Measurements from ENCODE around the gene CA6. TPM values are rescaled to one million over a fixed set of nuclear protein-coding genes. Genes with fewer than 3 reads are reported as not detected.
A peak's percentile ranks its signal among the peaks of the same experiment; 100 is the strongest.
"Not testable (repeated sequence)": the region's sequence is repeated elsewhere in the genome, so short reads cannot be mapped to it uniquely, and the experiment has no call there.

The CA6 gene
- total and polyA plus RNA-seq, 5 donors from 2014 or later, result 0.41 to 0.61 TPM; not detected in 3

DNA sequence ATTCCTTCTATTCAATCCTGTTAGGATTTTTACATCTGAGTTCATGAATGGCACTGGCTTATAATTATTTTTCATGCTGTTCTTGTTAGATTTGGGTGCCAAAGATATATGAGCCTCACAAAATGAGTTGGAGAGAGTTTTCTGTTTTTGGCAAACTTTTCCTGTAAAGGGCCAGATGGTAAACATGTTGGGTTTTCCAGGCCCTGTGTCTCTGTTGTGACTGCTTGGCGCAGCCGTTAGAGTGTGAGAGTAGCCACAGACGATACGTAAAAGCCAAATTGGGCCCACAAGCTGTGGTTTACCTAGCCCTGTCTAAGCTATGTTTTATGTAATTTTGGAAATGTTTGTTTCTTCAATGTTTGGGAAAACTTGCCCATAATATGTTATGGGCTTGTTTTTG lies 15.6 kb upstream of the CA6 start:
- Mint-ChIP-seq H3K27ac (peak overlapping the region in 1 of 3 donors; percentile 26), H3K4me1 (peaks cover 0 to 3% (median 0%) of the 10 kb centered on the region in 4 donors), H3K36me3 (no peaks in the 10 kb centered on the region), H3K27me3 (no peaks in the 10 kb centered on the region), H3K9me3 (no peaks in the 10 kb centered on the region), H3K4me3 (no peak overlapping the region)
- no peaks in the 10 kb centered on the region for H3K4me1 ChIP-seq (ENCODE audit: control insufficient read depth, insufficient read depth, low read length, poor library complexity, severe bottlenecking)
- no peaks in the 10 kb centered on the region for H3K27me3 ChIP-seq (ENCODE audit: control insufficient read depth, insufficient read depth, low read length)
- H3K9me3 ChIP-seq (ENCODE audit: control insufficient read depth in 2 of 2, low read length in 2 of 2), result no peaks in the 10 kb centered on the region
- ATAC-seq (ENCODE audit: low read depth in 2 of 2), result no peak
- DNase-seq, result no peak
- no peaks in the 10 kb centered on the region for H3K36me3 ChIP-seq (ENCODE audit: control insufficient read depth, insufficient read depth, low read length)
- no peak overlapping the region for H3K27ac ChIP-seq (ENCODE audit: insufficient read depth, low read length, poor library complexity, severe bottlenecking)
- no peak overlapping the region for H3K4me3 ChIP-seq (ENCODE audit: low read depth, low read length)

DNA sequence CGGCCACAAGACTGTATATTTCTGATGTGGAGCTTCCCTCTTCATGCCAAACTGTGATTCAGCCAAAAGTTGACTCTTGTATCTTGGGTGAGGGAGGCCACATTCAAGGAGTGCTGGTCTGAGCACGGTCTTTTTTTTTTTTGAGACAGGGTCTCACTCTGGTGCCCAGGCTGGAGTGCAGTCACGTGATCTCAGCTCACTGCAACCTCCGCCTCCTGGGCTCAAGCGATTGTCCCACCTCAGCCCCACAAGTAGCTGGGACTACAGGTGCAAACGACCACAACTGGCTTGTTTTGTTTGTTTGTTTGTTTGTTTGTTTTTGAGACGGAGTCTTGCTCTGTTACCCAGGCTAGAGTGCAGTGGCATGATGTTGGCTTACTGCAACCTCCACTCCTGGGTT lies 8.6 kb upstream of the CA6 start:
- not testable (repeated sequence) for H3K4me3 ChIP-seq (ENCODE audit: low read depth, low read length); H3K27me3 ChIP-seq (ENCODE audit: control insufficient read depth, insufficient read depth, low read length); H3K9me3 ChIP-seq (ENCODE audit: control insufficient read depth in 2 of 2, low read length in 2 of 2); H3K4me1 ChIP-seq (ENCODE audit: control insufficient read depth, insufficient read depth, low read length, poor library complexity, severe bottlenecking); H3K27ac ChIP-seq (ENCODE audit: insufficient read depth, low read length, poor library complexity, severe bottlenecking); H3K36me3 Mint-ChIP-seq; H3K27ac Mint-ChIP-seq; H3K4me3 Mint-ChIP-seq; H3K36me3 ChIP-seq (ENCODE audit: control insufficient read depth, insufficient read depth, low read length); H3K27me3 Mint-ChIP-seq; H3K9me3 Mint-ChIP-seq; ATAC-seq (ENCODE audit: low read depth in 2 of 2); DNase-seq
- H3K4me1 Mint-ChIP-seq, result peaks cover 0 to 28% (median 10%) of the 10 kb centered on the region in 4 donors

- no peaks in the 10 kb centered on the region for H3K27me3 Mint-ChIP-seq
Measured at GRCh38 chr1:8937701-8938100, 8.0 kb upstream of the CA6 start.

GRCh38 chr1:8938232-8938999 lies 7.3 kb upstream of the CA6 start:
- no peak for ATAC-seq (ENCODE audit: low read depth in 2 of 2)
- peaks cover 6% of the 10 kb centered on the region for H3K4me1 ChIP-seq (ENCODE audit: control insufficient read depth, insufficient read depth, low read length, poor library complexity, severe bottlenecking)
- no peaks in the 10 kb centered on the region for H3K36me3 ChIP-seq (ENCODE audit: control insufficient read depth, insufficient read depth, low read length)
- H3K4me3 ChIP-seq (ENCODE audit: low read depth, low read length), result no peak overlapping the region
- H3K9me3 Mint-ChIP-seq, result no peaks in the 10 kb centered on the region
- no peak overlapping the region for H3K4me3 Mint-ChIP-seq
- no peaks in the 10 kb centered on the region for H3K36me3 Mint-ChIP-seq
- H3K4me1 Mint-ChIP-seq, result peaks cover 0 to 28% (median 10%) of the 10 kb centered on the region in 4 donors
- DNase-seq, result peak in 1 of 3 donors; percentile 62
- no peaks in the 10 kb centered on the region for H3K27me3 Mint-ChIP-seq
- H3K27ac ChIP-seq (ENCODE audit: insufficient read depth, low read length, poor library complexity, severe bottlenecking), result no peak overlapping the region
- H3K27me3 ChIP-seq (ENCODE audit: control insufficient read depth, insufficient read depth, low read length), result no peaks in the 10 kb centered on the region
- peak overlapping the region in 2 of 3 donors; percentile 3 to 10 for H3K27ac Mint-ChIP-seq
- no peaks in the 10 kb centered on the region for H3K9me3 ChIP-seq (ENCODE audit: control insufficient read depth in 2 of 2, low read length in 2 of 2)

More at GRCh38 chr1:8937701-8938100, 8.0 kb upstream of the CA6 start:
- Histone ChIP-seq H3K4me3 (ENCODE audit: low read depth, low read length) (no peak overlapping the region), H3K27ac (ENCODE audit: insufficient read depth, low read length, poor library complexity, severe bottlenecking) (no peak overlapping the region), H3K9me3 (ENCODE audit: control insufficient read depth in 2 of 2, low read length in 2 of 2) (no peaks in the 10 kb centered on the region), H3K27me3 (ENCODE audit: control insufficient read depth, insufficient read depth, low read length) (no peaks in the 10 kb centered on the region), H3K36me3 (ENCODE audit: control insufficient read depth, insufficient read depth, low read length) (no peaks in the 10 kb centered on the region), H3K4me1 (ENCODE audit: control insufficient read depth, insufficient read depth, low read length, poor library complexity, severe bottlenecking) (peaks cover 6% of the 10 kb centered on the region)
- no peaks in the 10 kb centered on the region for H3K9me3 Mint-ChIP-seq
- peaks cover 0 to 28% (median 10%) of the 10 kb centered on the region in 4 donors for H3K4me1 Mint-ChIP-seq
- ATAC-seq (ENCODE audit: low read depth in 2 of 2), result no peak
- H3K36me3 Mint-ChIP-seq, result no peaks in the 10 kb centered on the region
- DNase-seq, result no peak
- peak overlapping the region in 1 of 3 donors; percentile 3 for H3K27ac Mint-ChIP-seq
- no peak overlapping the region for H3K4me3 Mint-ChIP-seq

DNA sequence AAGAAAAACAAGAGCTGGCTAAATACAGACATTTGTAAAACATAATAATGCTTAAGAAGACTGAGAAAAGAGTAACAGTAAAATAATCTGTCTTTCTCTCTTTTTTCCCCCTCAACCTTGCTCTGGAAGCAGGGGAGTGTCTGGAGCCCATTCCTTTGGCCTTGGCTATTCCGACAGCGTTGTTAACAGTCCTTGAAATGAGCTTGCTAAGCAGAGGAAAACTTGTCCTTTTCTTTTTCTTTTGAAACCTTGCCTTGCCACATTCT lies 6.7 kb upstream of the CA6 start:
- no peaks in the 10 kb centered on the region for H3K9me3 ChIP-seq (ENCODE audit: control insufficient read depth in 2 of 2, low read length in 2 of 2)
- H3K27me3 ChIP-seq (ENCODE audit: control insufficient read depth, insufficient read depth, low read length), result no peaks in the 10 kb centered on the region
- Mint-ChIP-seq H3K36me3 (no peaks in the 10 kb centered on the region), H3K27me3 (no peaks in the 10 kb centered on the region), H3K9me3 (no peaks in the 10 kb centered on the region), H3K4me1 (peaks cover 0 to 30% (median 10%) of the 10 kb centered on the region in 4 donors), H3K27ac (peak overlapping the region in 2 of 3 donors; percentile 3 to 10), H3K4me3 (no peak overlapping the region)
- DNase-seq, result no peak
- H3K27ac ChIP-seq (ENCODE audit: insufficient read depth, low read length, poor library complexity, severe bottlenecking), result no peak overlapping the region
- H3K4me1 ChIP-seq (ENCODE audit: control insufficient read depth, insufficient read depth, low read length, poor library complexity, severe bottlenecking), result peaks cover 6% of the 10 kb centered on the region
- no peak for ATAC-seq (ENCODE audit: low read depth in 2 of 2)
- H3K36me3 ChIP-seq (ENCODE audit: control insufficient read depth, insufficient read depth, low read length), result no peaks in the 10 kb centered on the region
- no peak overlapping the region for H3K4me3 ChIP-seq (ENCODE audit: low read depth, low read length)

- no peak overlapping the region for H3K4me3 Mint-ChIP-seq
- H3K4me1 ChIP-seq (ENCODE audit: control insufficient read depth, insufficient read depth, low read length, poor library complexity, severe bottlenecking), result peaks cover 6% of the 10 kb centered on the region
- no peaks in the 10 kb centered on the region for H3K36me3 ChIP-seq (ENCODE audit: control insufficient read depth, insufficient read depth, low read length)
- no peaks in the 10 kb centered on the region for H3K9me3 Mint-ChIP-seq
- H3K9me3 ChIP-seq (ENCODE audit: control insufficient read depth in 2 of 2, low read length in 2 of 2), result no peaks in the 10 kb centered on the region
- DNase-seq (peak in 1 of 3 donors; percentile 93), ATAC-seq (ENCODE audit: low read depth in 2 of 2) (no peak)
- peaks cover 2 to 34% (median 10%) of the 10 kb centered on the region in 4 donors for H3K4me1 Mint-ChIP-seq
- H3K36me3 Mint-ChIP-seq, result no peaks in the 10 kb centered on the region
- no peak overlapping the region for H3K27ac ChIP-seq (ENCODE audit: insufficient read depth, low read length, poor library complexity, severe bottlenecking)
- no peaks in the 10 kb centered on the region for H3K27me3 Mint-ChIP-seq
- peak overlapping the region in 2 of 3 donors; percentile 10 to 60 for H3K27ac Mint-ChIP-seq
- H3K4me3 ChIP-seq (ENCODE audit: low read depth, low read length), result no peak overlapping the region
- no peaks in the 10 kb centered on the region for H3K27me3 ChIP-seq (ENCODE audit: control insufficient read depth, insufficient read depth, low read length)
Measured at GRCh38 chr1:8939362-8939995, 6.2 kb upstream of the CA6 start.

DNA sequence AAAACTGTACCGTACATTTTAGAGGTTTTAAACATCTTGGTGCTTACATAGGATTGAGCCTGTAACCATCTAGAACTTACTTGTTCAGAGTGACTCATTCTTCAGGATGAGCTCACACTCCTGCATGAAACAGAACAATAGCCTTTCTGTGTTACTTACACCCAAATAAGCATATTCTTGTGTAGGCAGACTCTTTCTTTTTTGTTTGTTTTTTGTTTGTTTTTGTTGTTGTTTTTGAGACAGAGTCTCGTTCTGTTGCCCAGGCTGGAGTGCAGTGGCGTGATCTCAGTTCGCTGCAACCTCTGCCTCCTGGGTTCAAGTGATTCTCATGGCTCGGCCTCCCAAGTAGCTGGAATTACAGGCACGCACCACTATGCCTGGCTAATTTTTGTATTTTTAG lies 3.8 kb upstream of the CA6 start:
- H3K36me3 ChIP-seq (ENCODE audit: control insufficient read depth, insufficient read depth, low read length), result no peaks in the 10 kb centered on the region
- Mint-ChIP-seq H3K27ac (peak overlapping the region in 1 of 3 donors; percentile 52), H3K4me1 (peaks cover 7 to 58% (median 17%) of the 10 kb centered on the region in 4 donors), H3K9me3 (no peaks in the 10 kb centered on the region), H3K4me3 (no peak overlapping the region), H3K27me3 (no peaks in the 10 kb centered on the region), H3K36me3 (no peaks in the 10 kb centered on the region)
- DNase-seq (peak in 1 of 3 donors; percentile 64), ATAC-seq (ENCODE audit: low read depth in 2 of 2) (no peak)
- peaks cover 10% of the 10 kb centered on the region for H3K4me1 ChIP-seq (ENCODE audit: control insufficient read depth, insufficient read depth, low read length, poor library complexity, severe bottlenecking)
- H3K9me3 ChIP-seq (ENCODE audit: control insufficient read depth in 2 of 2, low read length in 2 of 2), result no peaks in the 10 kb centered on the region
- H3K27me3 ChIP-seq (ENCODE audit: control insufficient read depth, insufficient read depth, low read length), result no peaks in the 10 kb centered on the region
- H3K27ac ChIP-seq (ENCODE audit: insufficient read depth, low read length, poor library complexity, severe bottlenecking), result no peak overlapping the region
- no peak overlapping the region for H3K4me3 ChIP-seq (ENCODE audit: low read depth, low read length)

All from CD4-positive, CD25-positive, alpha-beta regulatory T cell (primary cell).